ENCODE results near the gene CFAP45. TPM values are rescaled to one million over a fixed set of nuclear protein-coding genes. Genes with fewer than 3 reads are reported as not detected.

CFAP45 gene
- polyA plus RNA-seq, 3 donors: 3.2 to 4.1 (median 4.1) TPM

- no peak for DNase-seq (ENCODE audit: low read depth in 3 of 3, low spot score in 2 of 3)
Measured at GRCh38 chr1:159855709-159856108, 44.3 kb downstream of the CFAP45 start.

GRCh38 chr1:159854693-159855192, 45.2 kb downstream of the CFAP45 start:
- peak in 1 of 3 donors; percentile 61 for DNase-seq (ENCODE audit: low read depth in 3 of 3, low spot score in 2 of 3)

- DNase-seq (ENCODE audit: low read depth in 3 of 3, low spot score in 2 of 3): peak in 1 of 3 donors; percentile 43
Measured at GRCh38 chr1:159854116-159854692, 45.8 kb downstream of the CFAP45 start.

GRCh38 chr1:159853417-159854115, 46.4 kb downstream of the CFAP45 start:
- DNase-seq (ENCODE audit: low read depth in 3 of 3, low spot score in 2 of 3): no peak

GRCh38 chr1:159851407-159851806, 48.6 kb downstream of the CFAP45 start:
- no peak for DNase-seq (ENCODE audit: low read depth in 3 of 3, low spot score in 2 of 3)

- no peak for DNase-seq (ENCODE audit: low read depth in 3 of 3, low spot score in 2 of 3)
Measured at GRCh38 chr1:159849626-159850366, 50.2 kb downstream of the CFAP45 start.

- DNase-seq (ENCODE audit: low read depth in 3 of 3, low spot score in 2 of 3): no peak
Measured at GRCh38 chr1:159848326-159848725, 51.6 kb downstream of the CFAP45 start.

GRCh38 chr1:159847231-159847630, 52.7 kb downstream of the CFAP45 start:
- DNase-seq (ENCODE audit: low read depth in 3 of 3, low spot score in 2 of 3): no peak

GRCh38 chr1:159845751-159846629, 54.0 kb downstream of the CFAP45 start:
- DNase-seq (ENCODE audit: low read depth in 3 of 3, low spot score in 2 of 3): no peak

- DNase-seq (ENCODE audit: low read depth in 3 of 3, low spot score in 2 of 3): no peak
Measured at GRCh38 chr1:159843459-159843858, 56.5 kb downstream of the CFAP45 start.

GRCh38 chr1:159841749-159842148, 58.2 kb downstream of the CFAP45 start:
- no peak for DNase-seq (ENCODE audit: low read depth in 3 of 3, low spot score in 2 of 3)

GRCh38 chr1:159839116-159839849, 60.7 kb downstream of the CFAP45 start:
- DNase-seq (ENCODE audit: low read depth in 3 of 3, low spot score in 2 of 3): no peak

GRCh38 chr1:159838715-159839114, 61.2 kb downstream of the CFAP45 start:
- DNase-seq (ENCODE audit: low read depth in 3 of 3, low spot score in 2 of 3): no peak

GRCh38 chr1:159835862-159836525, 64.0 kb downstream of the CFAP45 start:
- no peak for DNase-seq (ENCODE audit: low read depth in 3 of 3, low spot score in 2 of 3)

GRCh38 chr1:159835356-159835755, 64.6 kb downstream of the CFAP45 start:
- DNase-seq (ENCODE audit: low read depth in 3 of 3, low spot score in 2 of 3): no peak

- no peak for DNase-seq (ENCODE audit: low read depth in 3 of 3, low spot score in 2 of 3)
Measured at GRCh38 chr1:159832309-159832708, 67.7 kb downstream of the CFAP45 start.

GRCh38 chr1:159831412-159832141, 68.4 kb downstream of the CFAP45 start:
- no peak for DNase-seq (ENCODE audit: low read depth in 3 of 3, low spot score in 2 of 3)

- no peak for DNase-seq (ENCODE audit: low read depth in 3 of 3, low spot score in 2 of 3)
Measured at GRCh38 chr1:159830722-159831121, 69.2 kb downstream of the CFAP45 start.

Data from right renal cortex interstitium (tissue), 3 donors.